GM10266 (cell line): ENCODE data around the gene AHDC1.

Experiments used
- DNase-seq: peaks from one replicate; pipeline ENCODE4 v3.0.0; 2012; ENCODE audit errors: extremely low spot score
- CTCF ChIP-seq: IDR thresholded peaks from 2 replicates; pipeline ENCODE4 v1.5.1; 2012; ENCODE audit warnings: mild to moderate bottlenecking, low read depth; ENCODE audit not compliant: control insufficient read depth, insufficient read depth; ENCODE audit errors: missing control alignments

AHDC1 gene

GRCh38 chr1:27552911-27553420, 51.0 kb downstream of the AHDC1 start:
- DNase-seq = no peak
- no peak for TF ChIP-seq CTCF

- no peak for DNase-seq
- no peak for TF ChIP-seq CTCF
Observed at GRCh38 chr1:27551953-27552312, 52.0 kb downstream of the AHDC1 start.

GRCh38 chr1:27551170-27551952, 52.6 kb downstream of the AHDC1 start:
- TF ChIP-seq CTCF = no peak
- no peak for DNase-seq

GRCh38 chr1:27550510-27551169, 53.3 kb downstream of the AHDC1 start:
- no peak for TF ChIP-seq CTCF
- no peak for DNase-seq

GRCh38 chr1:27549807-27550408, 54.0 kb downstream of the AHDC1 start:
- no peak for DNase-seq
- no peak for TF ChIP-seq CTCF

- no peak for DNase-seq
- no peak for TF ChIP-seq CTCF
Observed at GRCh38 chr1:27548858-27549719, 54.9 kb downstream of the AHDC1 start.
